GM04504 (cell line): ENCODE measurements around the gene CCDC12.

Source experiments
- DNase-seq: peaks from one replicate; pipeline ENCODE4 v3.0.0-alpha.2; 2012; ENCODE audit warnings: low read depth

CCDC12 gene

GRCh38 chr3:46935989-46936558, 40.5 kb downstream of the CCDC12 start:
- no peak for DNase-seq

- peak; percentile 87 for DNase-seq
Measured at GRCh38 chr3:46935168-46935858, 41.2 kb downstream of the CCDC12 start.

GRCh38 chr3:46934498-46935167, 41.9 kb downstream of the CCDC12 start:
- DNase-seq, result no peak

- no peak for DNase-seq
Measured at GRCh38 chr3:46934072-46934471, 42.5 kb downstream of the CCDC12 start.

GRCh38 chr3:46933261-46933660, 43.3 kb downstream of the CCDC12 start:
- no peak for DNase-seq

GRCh38 chr3:46932455-46933225, 43.9 kb downstream of the CCDC12 start:
- no peak for DNase-seq

GRCh38 chr3:46931631-46932331, 44.8 kb downstream of the CCDC12 start:
- DNase-seq, result no peak

- DNase-seq, result no peak
Measured at GRCh38 chr3:46930945-46931403, 45.6 kb downstream of the CCDC12 start.

- no peak for DNase-seq
Measured at GRCh38 chr3:46930166-46930944, 46.2 kb downstream of the CCDC12 start.

- DNase-seq, result no peak
Measured at GRCh38 chr3:46929324-46929723, 47.2 kb downstream of the CCDC12 start.

GRCh38 chr3:46928282-46928681, 48.3 kb downstream of the CCDC12 start:
- DNase-seq, result no peak

- DNase-seq, result no peak
Measured at GRCh38 chr3:46927718-46928073, 48.8 kb downstream of the CCDC12 start.

GRCh38 chr3:46926871-46927717, 49.5 kb downstream of the CCDC12 start:
- DNase-seq, result no peak

- no peak for DNase-seq
Measured at GRCh38 chr3:46926447-46926846, 50.1 kb downstream of the CCDC12 start.

- no peak for DNase-seq
Measured at GRCh38 chr3:46926039-46926438, 50.5 kb downstream of the CCDC12 start.

GRCh38 chr3:46925585-46925934, 51.0 kb downstream of the CCDC12 start:
- DNase-seq, result no peak

GRCh38 chr3:46924921-46925584, 51.5 kb downstream of the CCDC12 start:
- DNase-seq, result no peak

GRCh38 chr3:46923559-46924350, 52.8 kb downstream of the CCDC12 start:
- no peak for DNase-seq
